ENCODE results near the gene ST7.

DNA sequence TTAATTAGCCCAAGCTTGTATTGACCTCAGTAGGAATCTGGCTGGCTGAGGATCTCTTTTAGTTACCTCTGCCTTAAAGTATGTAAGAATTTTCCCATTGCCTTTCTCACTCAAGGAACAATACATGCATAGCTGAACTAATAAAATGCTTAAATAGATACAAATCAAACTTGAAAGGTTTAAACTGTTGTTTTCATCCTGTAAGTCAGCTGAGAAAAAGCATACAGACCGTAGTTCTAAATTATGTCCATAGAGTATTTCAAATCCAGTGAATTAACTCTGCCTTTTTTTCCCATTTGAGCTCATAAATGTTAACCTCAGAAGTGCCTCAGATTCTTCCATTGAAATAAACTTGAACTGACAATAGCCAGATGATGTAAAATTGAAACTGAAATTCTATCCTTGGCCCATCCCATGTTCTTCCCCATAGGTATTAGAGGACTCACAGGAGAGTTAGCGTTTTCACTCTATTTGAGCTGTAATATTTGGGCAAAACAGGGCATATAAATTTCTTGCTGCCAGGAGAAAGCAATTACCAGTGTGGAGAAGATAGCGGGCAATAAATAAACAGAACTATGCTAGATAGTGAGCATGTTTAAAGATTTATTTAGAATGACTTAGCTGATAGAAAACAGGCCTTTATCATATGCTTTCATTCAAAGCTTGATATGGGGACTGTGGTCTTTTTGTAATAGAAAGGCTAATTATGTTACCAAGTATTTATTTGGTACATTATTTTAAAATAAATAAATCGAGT lies 205.8 kb downstream of the ST7 start:
- TF ChIP-seq, protein P1, sequence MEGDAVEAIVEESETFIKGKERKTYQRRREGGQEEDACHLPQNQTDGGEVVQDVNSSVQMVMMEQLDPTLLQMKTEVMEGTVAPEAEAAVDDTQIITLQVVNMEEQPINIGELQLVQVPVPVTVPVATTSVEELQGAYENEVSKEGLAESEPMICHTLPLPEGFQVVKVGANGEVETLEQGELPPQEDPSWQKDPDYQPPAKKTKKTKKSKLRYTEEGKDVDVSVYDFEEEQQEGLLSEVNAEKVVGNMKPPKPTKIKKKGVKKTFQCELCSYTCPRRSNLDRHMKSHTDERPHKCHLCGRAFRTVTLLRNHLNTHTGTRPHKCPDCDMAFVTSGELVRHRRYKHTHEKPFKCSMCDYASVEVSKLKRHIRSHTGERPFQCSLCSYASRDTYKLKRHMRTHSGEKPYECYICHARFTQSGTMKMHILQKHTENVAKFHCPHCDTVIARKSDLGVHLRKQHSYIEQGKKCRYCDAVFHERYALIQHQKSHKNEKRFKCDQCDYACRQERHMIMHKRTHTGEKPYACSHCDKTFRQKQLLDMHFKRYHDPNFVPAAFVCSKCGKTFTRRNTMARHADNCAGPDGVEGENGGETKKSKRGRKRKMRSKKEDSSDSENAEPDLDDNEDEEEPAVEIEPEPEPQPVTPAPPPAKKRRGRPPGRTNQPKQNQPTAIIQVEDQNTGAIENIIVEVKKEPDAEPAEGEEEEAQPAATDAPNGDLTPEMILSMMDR (IDR thresholded peaks at IDR 0.05; ENCODE audit: low read depth, low read length): no peak
- no peak for TF ChIP-seq POLR2A (IDR thresholded peaks at IDR 0.05; ENCODE audit: extremely low read depth, insufficient read length)
- TF ChIP-seq, protein P2, sequence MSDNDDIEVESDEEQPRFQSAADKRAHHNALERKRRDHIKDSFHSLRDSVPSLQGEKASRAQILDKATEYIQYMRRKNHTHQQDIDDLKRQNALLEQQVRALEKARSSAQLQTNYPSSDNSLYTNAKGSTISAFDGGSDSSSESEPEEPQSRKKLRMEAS (IDR thresholded peaks at IDR 0.05; ENCODE audit: low read depth, low read length): no peak
